Mesenchymal stem cell (in vitro differentiated cells and primary cell): ENCODE results near the gene C19orf12.

Experiments
- DNase-seq: peaks from one replicate; pipeline ENCODE4 v3.0.0-alpha.2; 2013
- H2AFZ ChIP-seq: one replicate; pipeline ENCODE4 v1.6.1; 2013; ENCODE audit warnings: low read depth, mild to moderate bottlenecking, control low read depth, inconsistent platforms, low read length, moderate library complexity
- H2AK5ac ChIP-seq: 2 replicates; pipeline ENCODE4 v1.6.1; 2013; ENCODE audit warnings: low read length, moderate library complexity, mild to moderate bottlenecking, inconsistent platforms; ENCODE audit not compliant: severe bottlenecking
- H2BK120ac ChIP-seq: one replicate; pipeline ENCODE4 v1.6.1; 2013; ENCODE audit warnings: low read depth, mild to moderate bottlenecking, inconsistent platforms, low read length, moderate library complexity
- H2BK12ac ChIP-seq, 2 experiments: one replicate each; pipeline ENCODE4 v1.6.1; 2013; ENCODE audit warnings: inconsistent platforms in 2 of 2, low read length in 2 of 2, mild to moderate bottlenecking in 2 of 2, moderate library complexity in 2 of 2, control low read depth in 1 of 2
- H2BK15ac ChIP-seq: one replicate; pipeline ENCODE4 v1.6.1; 2013; ENCODE audit warnings: mild to moderate bottlenecking, low read depth, inconsistent platforms; ENCODE audit not compliant: poor library complexity, severe bottlenecking
- H2BK5ac ChIP-seq: 2 replicates; pipeline ENCODE4 v1.6.1; 2013; ENCODE audit warnings: low read depth, mild to moderate bottlenecking, low read length, control low read depth, inconsistent platforms; ENCODE audit not compliant: poor library complexity, severe bottlenecking
- H3K14ac ChIP-seq, 2 experiments: one replicate each; pipeline ENCODE4 v1.6.1; 2013; ENCODE audit warnings: inconsistent platforms in 2 of 2, low read length in 2 of 2, control low read depth in 1 of 2, mild to moderate bottlenecking in 1 of 2, moderate library complexity in 1 of 2
- H3K18ac ChIP-seq, 2 experiments: one replicate each; pipeline ENCODE4 v1.6.1; 2013; ENCODE audit warnings: inconsistent platforms in 2 of 2, low read length in 2 of 2, control low read depth in 1 of 2, low read depth in 1 of 2, mild to moderate bottlenecking in 1 of 2
- H3K23ac ChIP-seq, 2 experiments: one replicate each; pipeline ENCODE4 v1.6.1; 2013; ENCODE audit warnings: inconsistent platforms in 2 of 2, low read length in 2 of 2, mild to moderate bottlenecking in 2 of 2, moderate library complexity in 2 of 2, control low read depth in 1 of 2
- H3K27ac ChIP-seq: 2 replicates; pipeline ENCODE4 v1.5.1; 2013; ENCODE audit warnings: mild to moderate bottlenecking, moderate library complexity, low read length, control low read depth, inconsistent platforms; ENCODE audit not compliant: poor library complexity, severe bottlenecking
- H3K27me3 ChIP-seq, 2 experiments: 2 replicates each; pipeline versions ENCODE4 v1.6.1 to v1.7.0; 2013; ENCODE audit warnings: low read length in 2 of 2, mild to moderate bottlenecking in 2 of 2, moderate library complexity in 2 of 2, control low read depth in 1 of 2, inconsistent platforms in 1 of 2; ENCODE audit not compliant: control insufficient read depth in 1 of 2, insufficient read depth in 1 of 2
- H3K36me3 ChIP-seq, 2 experiments: 2 replicates each; pipeline versions ENCODE4 v1.6.1 to v1.7.0; 2013; ENCODE audit warnings: low read length in 2 of 2, control low read depth in 1 of 2, inconsistent platforms in 1 of 2, low read depth in 1 of 2, mild to moderate bottlenecking in 1 of 2; ENCODE audit not compliant: insufficient read depth in 2 of 2, control insufficient read depth in 1 of 2
- H3K4ac ChIP-seq, 2 experiments: one replicate each; pipeline ENCODE4 v1.6.1; 2013; ENCODE audit warnings: inconsistent platforms in 2 of 2, low read length in 2 of 2, mild to moderate bottlenecking in 2 of 2, moderate library complexity in 2 of 2, control low read depth in 1 of 2, low read depth in 1 of 2
- H3K4me1 ChIP-seq: 2 replicates; pipeline ENCODE4 v1.6.1; 2013; ENCODE audit warnings: low read depth, low read length, control low read depth; ENCODE audit not compliant: control insufficient read depth, insufficient read depth
- H3K4me2 ChIP-seq: 2 replicates; pipeline ENCODE4 v1.6.1; 2013; ENCODE audit warnings: low read length, mild to moderate bottlenecking, inconsistent platforms; ENCODE audit not compliant: poor library complexity, severe bottlenecking
- H3K4me3 ChIP-seq, 2 experiments: 2 replicates each; pipeline versions ENCODE4 v1.5.1 to v1.7.0; 2013; ENCODE audit warnings: low read length in 2 of 2, mild to moderate bottlenecking in 2 of 2, control low read depth in 1 of 2, low read depth in 1 of 2; ENCODE audit not compliant: insufficient read depth in 1 of 2
- H3K79me1 ChIP-seq: replicated peaks from 2 replicates; pipeline ENCODE4 v1.6.1; 2013; ENCODE audit warnings: mild to moderate bottlenecking, control low read depth, low read length, inconsistent platforms; ENCODE audit not compliant: poor library complexity, severe bottlenecking
- H3K9ac ChIP-seq: 2 replicates; pipeline ENCODE4 v1.7.0; 2013; ENCODE audit warnings: mild to moderate bottlenecking, low read length, moderate library complexity
- H3K9me3 ChIP-seq: 2 replicates; pipeline ENCODE4 v1.7.0; 2013; ENCODE audit warnings: mild to moderate bottlenecking, low read length; ENCODE audit not compliant: control insufficient read depth
- H4K8ac ChIP-seq: one replicate; pipeline ENCODE4 v1.6.1; 2013; ENCODE audit warnings: inconsistent platforms, mild to moderate bottlenecking, low read length, moderate library complexity
- H4K91ac ChIP-seq: one replicate; pipeline ENCODE4 v1.6.1; 2013; ENCODE audit warnings: mild to moderate bottlenecking, low read length, inconsistent platforms
- WGBS: methylation state at CpG from one replicate; pipeline ENCODE4 v1.1.7; 2013; ENCODE audit warnings: mixed read lengths; 5-methylcytosine and 5-hydroxymethylcytosine counted together

C19orf12 gene

GRCh38 chr19:29731331-29731850 lies 16.3 kb upstream of the C19orf12 start:
- Histone ChIP-seq H3K27me3 (peaks cover 28 to 70% of the 10 kb centered on the region in 2 experiments), H4K8ac (no peak overlapping the region), H4K91ac (no peak overlapping the region), H3K23ac (no peak overlapping the region), H3K9me3 (no peaks in the 10 kb centered on the region), H3K36me3 (no peaks in the 10 kb centered on the region), H3K4me1 (no peaks in the 10 kb centered on the region), H3K4me3 (no peak overlapping the region), H2BK15ac (no peak overlapping the region), H2AK5ac (no peak overlapping the region), H3K27ac (no peak overlapping the region), H3K9ac (no peak overlapping the region), H2BK5ac (no peak overlapping the region), H3K79me1 (no peaks in the 10 kb centered on the region), H3K4ac (no peak overlapping the region), H3K18ac (no peak overlapping the region), H3K14ac (no peak overlapping the region), H3K4me2 (no peak overlapping the region), H2BK12ac (no peak overlapping the region), H2AFZ (no peak overlapping the region), H2BK120ac (no peak overlapping the region)
- no peak for DNase-seq
- WGBS, result 91% methylated on average over 13 of the region's 13 CpGs

GRCh38 chr19:29727906-29728305 lies 12.8 kb upstream of the C19orf12 start:
- Histone ChIP-seq H3K14ac (no peak overlapping the region), H2AFZ (no peak overlapping the region), H4K8ac (no peak overlapping the region), H3K23ac (no peak overlapping the region), H3K4ac (no peak overlapping the region), H2AK5ac (no peak overlapping the region), H3K27me3 (peaks cover 39 to 82% of the 10 kb centered on the region in 2 experiments), H3K9me3 (no peaks in the 10 kb centered on the region), H4K91ac (no peak overlapping the region), H3K36me3 (no peaks in the 10 kb centered on the region), H3K4me1 (no peaks in the 10 kb centered on the region), H2BK5ac (no peak overlapping the region), H3K9ac (no peak overlapping the region), H3K4me2 (no peak overlapping the region), H3K18ac (no peak overlapping the region), H2BK12ac (no peak overlapping the region), H3K79me1 (no peaks in the 10 kb centered on the region), H2BK120ac (no peak overlapping the region), H3K27ac (no peak overlapping the region), H3K4me3 (no peak overlapping the region), H2BK15ac (no peak overlapping the region)
- DNase-seq, result no peak
- WGBS, result 79% methylated on average over 6 of the region's 6 CpGs

- Histone ChIP-seq H2BK15ac (no peak overlapping the region), H3K14ac (no peak overlapping the region), H2AK5ac (no peak overlapping the region), H3K4ac (no peak overlapping the region), H2AFZ (no peak overlapping the region), H3K27ac (no peak overlapping the region), H2BK5ac (no peak overlapping the region), H3K79me1 (no peaks in the 10 kb centered on the region), H4K91ac (no peak overlapping the region), H3K18ac (no peak overlapping the region), H3K9ac (peak overlapping the region; percentile 15), H3K27me3 (peaks cover 31 to 63% of the 10 kb centered on the region in 2 experiments), H3K4me1 (no peaks in the 10 kb centered on the region), H4K8ac (no peak overlapping the region), H2BK12ac (no peak overlapping the region), H2BK120ac (no peak overlapping the region), H3K23ac (no peak overlapping the region), H3K4me3 (peak overlapping the region in 1 of 2 experiments; percentile 70), H3K4me2 (no peak overlapping the region), H3K9me3 (no peaks in the 10 kb centered on the region), H3K36me3 (no peaks in the 10 kb centered on the region)
- 77% methylated on average over 14 of the region's 14 CpGs for WGBS
- DNase-seq, result no peak
Observed at GRCh38 chr19:29724746-29725145, 9.7 kb upstream of the C19orf12 start.

GRCh38 chr19:29724102-29724641 lies 9.1 kb upstream of the C19orf12 start:
- Histone ChIP-seq H3K4me1 (no peaks in the 10 kb centered on the region), H2BK120ac (no peak overlapping the region), H3K27ac (no peak overlapping the region), H3K23ac (peak overlapping the region in 1 of 2 experiments; percentile 83), H4K91ac (no peak overlapping the region), H3K4me3 (peak overlapping the region in 1 of 2 experiments; percentile 70), H3K4ac (no peak overlapping the region), H3K18ac (no peak overlapping the region), H3K36me3 (no peaks in the 10 kb centered on the region), H3K4me2 (no peak overlapping the region), H3K14ac (peak overlapping the region in 1 of 2 experiments; percentile 60), H2AFZ (peak overlapping the region; percentile 53), H2BK5ac (no peak overlapping the region), H4K8ac (peak overlapping the region; percentile 29), H2BK12ac (no peak overlapping the region), H2AK5ac (no peak overlapping the region), H2BK15ac (no peak overlapping the region), H3K9me3 (no peaks in the 10 kb centered on the region), H3K9ac (peak overlapping the region; percentile 15), H3K79me1 (no peaks in the 10 kb centered on the region), H3K27me3 (peaks cover 31 to 57% of the 10 kb centered on the region in 2 experiments)
- WGBS, result 13% methylated on average over 38 of the region's 39 CpGs
- DNase-seq, result peak; percentile 24
